RWPE2 (cell line): ENCODE measurements around the gene WDR33.

ENCODE experiments used
- ATAC-seq: fragments of 200-7000 bp; cut with Tn5 transposase; 3 replicates; pipeline ENCODE4 v1.9.1; 2021; ENCODE audit warnings: low read depth
- DNase-seq: peaks from one replicate; pipeline ENCODE4 v3.0.0-alpha.2; 2020; ENCODE audit warnings: low spot score
- H3K27ac ChIP-seq: fragments of 450-650 bp; 2 replicates; pipeline ENCODE4 v1.5.1; 2017; ENCODE audit warnings: mild to moderate bottlenecking; ENCODE audit not compliant: poor library complexity, severe bottlenecking
- H3K27me3 ChIP-seq: fragments of 250-450 bp; sonication (Bioruptor Pico); 2 replicates; pipeline ENCODE4 v1.5.1; 2021; ENCODE audit warnings: mild to moderate bottlenecking, moderate library complexity; ENCODE audit not compliant: insufficient read depth, poor library complexity, severe bottlenecking
- H3K36me3 ChIP-seq: fragments of 250-450 bp; sonication (Bioruptor Pico); 2 replicates; pipeline ENCODE4 v1.5.1; 2020; ENCODE audit warnings: low read depth, mild to moderate bottlenecking, moderate library complexity
- H3K4me1 ChIP-seq: fragments of 250-450 bp; sonication (Bioruptor Pico); 2 replicates; pipeline ENCODE4 v1.5.1; 2021; ENCODE audit warnings: mild to moderate bottlenecking, moderate library complexity; ENCODE audit not compliant: insufficient read depth, poor library complexity, severe bottlenecking
- H3K4me3 ChIP-seq: fragments of 250-450 bp; sonication (Bioruptor Pico); 2 replicates; pipeline ENCODE4 v1.5.1; 2021; ENCODE audit warnings: mild to moderate bottlenecking, moderate library complexity; ENCODE audit not compliant: severe bottlenecking
- H3K9me3 ChIP-seq: fragments of 250-450 bp; sonication (Bioruptor Pico); 2 replicates; pipeline ENCODE4 v1.5.1; 2021; ENCODE audit warnings: mild to moderate bottlenecking, moderate library complexity; ENCODE audit not compliant: severe bottlenecking
- TF ChIP-seq, protein P1 (sequence below): fragments of 450-650 bp; IDR thresholded peaks from one replicate; pipeline ENCODE4 v1.5.1; 2017; ENCODE audit warnings: mild to moderate bottlenecking, moderate library complexity; ENCODE audit not compliant: poor library complexity, severe bottlenecking

Gene WDR33

DNA sequence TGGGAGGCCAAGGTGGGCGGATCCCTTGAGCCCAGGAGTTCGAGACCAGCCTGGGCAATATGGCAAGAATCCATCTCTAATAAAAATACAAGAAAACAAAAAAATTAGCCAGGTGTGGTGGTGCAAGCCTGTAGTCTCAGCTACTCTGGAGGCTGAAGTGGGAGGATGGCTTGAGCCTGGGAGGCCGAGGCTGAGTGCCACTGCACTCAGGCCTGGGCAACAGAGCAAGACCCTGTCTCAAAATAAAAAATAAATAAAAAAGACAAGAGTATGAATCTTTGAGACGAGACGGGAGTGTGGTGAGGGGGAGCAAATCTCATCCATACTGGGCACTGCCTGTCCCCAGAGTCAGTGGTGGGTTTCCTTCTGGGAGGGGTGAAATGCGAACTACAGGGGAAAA is 152.8 kb downstream of the WDR33 start:
- Histone ChIP-seq H3K27ac (no peak overlapping the region), H3K4me1 (no peaks in the 10 kb centered on the region), H3K9me3 (no peaks in the 10 kb centered on the region), H3K27me3 (no peaks in the 10 kb centered on the region), H3K36me3 (no peaks in the 10 kb centered on the region), H3K4me3 (no peak overlapping the region)
- TF ChIP-seq, protein P1, sequence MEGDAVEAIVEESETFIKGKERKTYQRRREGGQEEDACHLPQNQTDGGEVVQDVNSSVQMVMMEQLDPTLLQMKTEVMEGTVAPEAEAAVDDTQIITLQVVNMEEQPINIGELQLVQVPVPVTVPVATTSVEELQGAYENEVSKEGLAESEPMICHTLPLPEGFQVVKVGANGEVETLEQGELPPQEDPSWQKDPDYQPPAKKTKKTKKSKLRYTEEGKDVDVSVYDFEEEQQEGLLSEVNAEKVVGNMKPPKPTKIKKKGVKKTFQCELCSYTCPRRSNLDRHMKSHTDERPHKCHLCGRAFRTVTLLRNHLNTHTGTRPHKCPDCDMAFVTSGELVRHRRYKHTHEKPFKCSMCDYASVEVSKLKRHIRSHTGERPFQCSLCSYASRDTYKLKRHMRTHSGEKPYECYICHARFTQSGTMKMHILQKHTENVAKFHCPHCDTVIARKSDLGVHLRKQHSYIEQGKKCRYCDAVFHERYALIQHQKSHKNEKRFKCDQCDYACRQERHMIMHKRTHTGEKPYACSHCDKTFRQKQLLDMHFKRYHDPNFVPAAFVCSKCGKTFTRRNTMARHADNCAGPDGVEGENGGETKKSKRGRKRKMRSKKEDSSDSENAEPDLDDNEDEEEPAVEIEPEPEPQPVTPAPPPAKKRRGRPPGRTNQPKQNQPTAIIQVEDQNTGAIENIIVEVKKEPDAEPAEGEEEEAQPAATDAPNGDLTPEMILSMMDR: no peak
- ATAC-seq: no peak
- no peak for DNase-seq

- no peak for ATAC-seq
These were observed 153.8 kb downstream of the WDR33 start for GRCh38 chr2:127657232-127657595.

GRCh38 chr2:127656569-127657231 is 154.3 kb downstream of the WDR33 start:
- Histone ChIP-seq H3K27me3 (no peaks in the 10 kb centered on the region), H3K4me1 (no peaks in the 10 kb centered on the region), H3K4me3 (no peak overlapping the region), H3K36me3 (no peaks in the 10 kb centered on the region), H3K9me3 (no peaks in the 10 kb centered on the region), H3K27ac (no peak overlapping the region)
- DNase-seq (no peak), ATAC-seq (no peak)
- TF ChIP-seq, protein P1: no peak

More at GRCh38 chr2:127657232-127657595, 153.8 kb downstream of the WDR33 start:
- TF ChIP-seq, protein P1: no peak
- Histone ChIP-seq H3K9me3 (no peaks in the 10 kb centered on the region), H3K4me3 (no peak overlapping the region), H3K36me3 (no peaks in the 10 kb centered on the region), H3K27ac (no peak overlapping the region), H3K27me3 (no peaks in the 10 kb centered on the region), H3K4me1 (no peaks in the 10 kb centered on the region)
- DNase-seq: no peak

- H3K9me3 ChIP-seq: no peaks in the 10 kb centered on the region
- H3K4me3 ChIP-seq: no peak overlapping the region
- H3K27ac ChIP-seq: no peak overlapping the region
- ATAC-seq: no peak
- H3K36me3 ChIP-seq: no peaks in the 10 kb centered on the region
- no peak for DNase-seq
- no peaks in the 10 kb centered on the region for H3K27me3 ChIP-seq
- TF ChIP-seq, protein P1: no peak
- no peaks in the 10 kb centered on the region for H3K4me1 ChIP-seq
These were observed 155.5 kb downstream of the WDR33 start for GRCh38 chr2:127655209-127656073.

DNA sequence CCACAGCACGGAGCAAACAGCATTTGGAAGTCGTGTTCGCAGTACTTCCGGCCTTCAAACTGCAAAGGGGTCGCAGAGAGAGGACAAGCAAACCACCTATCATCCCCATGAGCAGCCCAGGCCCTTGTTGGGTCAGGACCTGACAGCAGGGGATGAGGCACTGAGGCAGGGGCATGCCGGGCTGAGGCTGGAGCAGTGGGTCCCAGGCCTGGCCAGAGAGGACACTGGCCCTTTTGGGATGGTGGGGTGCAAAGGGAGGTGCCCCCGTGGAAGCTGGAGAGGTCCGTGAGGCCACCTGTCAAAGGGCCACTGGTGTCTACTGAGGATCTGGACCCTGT is 156.2 kb downstream of the WDR33 start:
- no peak for DNase-seq
- no peak for ATAC-seq
- no peaks in the 10 kb centered on the region for H3K27me3 ChIP-seq
- no peak overlapping the region for H3K27ac ChIP-seq
- H3K36me3 ChIP-seq: no peaks in the 10 kb centered on the region
- H3K4me1 ChIP-seq: no peaks in the 10 kb centered on the region
- no peaks in the 10 kb centered on the region for H3K9me3 ChIP-seq
- no peak overlapping the region for H3K4me3 ChIP-seq
- TF ChIP-seq, protein P1: no peak
